Erythroblast (primary cell): ENCODE results near the gene PMP22.

Experiments
- GATA1 ChIP-seq: IDR thresholded peaks from 2 replicates; pipeline ENCODE4 v1.6.1; 2011; ENCODE audit warnings: low read depth, mild to moderate bottlenecking, control low read depth, low read length, moderate library complexity
- POLR2A ChIP-seq: IDR thresholded peaks from 2 replicates; pipeline ENCODE4 v1.6.1; 2011; ENCODE audit warnings: mild to moderate bottlenecking, low read length

DNA sequence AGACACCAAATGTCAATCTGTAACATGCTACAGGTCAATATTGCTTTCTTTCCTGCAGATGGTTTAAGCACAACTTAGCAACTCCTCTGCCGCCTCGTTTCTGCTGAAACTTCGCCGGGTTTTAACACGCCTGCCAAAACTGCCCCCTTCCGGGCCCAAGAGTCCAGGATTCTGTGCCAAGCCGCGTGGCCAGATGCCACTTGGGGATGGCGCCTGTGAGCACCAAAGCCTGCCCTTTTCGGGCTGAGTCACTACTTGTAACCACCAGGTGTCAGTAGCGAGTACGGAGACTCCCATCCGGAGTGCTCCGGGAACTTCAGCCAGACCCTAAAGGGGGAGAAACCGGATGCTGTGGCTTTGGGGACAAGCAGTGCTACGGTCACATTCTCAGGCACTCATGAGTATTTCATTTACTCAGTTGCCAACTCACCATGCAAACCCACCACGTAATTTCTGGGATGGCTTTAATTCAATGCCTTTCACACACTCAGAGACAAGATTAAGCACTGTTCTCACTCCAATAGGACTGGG lies 7.8 kb downstream of the PMP22 start:
- TF ChIP-seq POLR2A (peak; percentile 46), GATA1 (no peak)
